Endothelial cell of umbilical vein (primary cell): ENCODE measurements around the gene ALK. TPM values are rescaled to one million over a fixed set of nuclear protein-coding genes. Genes with fewer than 3 reads are reported as not detected.

Experiments used
- BruUV-seq: library from RNA; stranded (reverse); fragments of 400-500 nt; replicated peaks from 2 replicates; lab custom pipeline; 2021; lab: Mats Ljungman, UMichigan
- CTCF ChIA-PET: fragments of 300-600, 350-600 bp; sonication (Branson Sonifier 250); formaldehyde crosslinking; loops from one replicate; lab custom pipeline; 2021; ENCODE audit warnings: antibody characterized with exemption, inconsistent platforms; lab: Charles Lee
- POLR2A ChIA-PET: fragments of 300-600, 350-600 bp; sonication (Branson Sonifier 250); formaldehyde crosslinking; loops from one replicate; lab custom pipeline; 2021; ENCODE audit warnings: antibody characterized with exemption, inconsistent platforms; lab: Charles Lee
- DNase-seq: peaks from one replicate; pipeline ENCODE4 v3.0.0-alpha.2; 2011; ENCODE audit warnings: low read depth, low spot score
- FAIRE-seq: peaks from 2 replicates; lab custom pipeline; 2011; peaks lifted over from hg19 to GRCh38; lab: Jason Lieb, UNC
- H2AFZ ChIP-seq: 2 replicates; pipeline ENCODE4 v1.6.0; 2012; ENCODE audit warnings: low read depth, low read length, control low read depth, inconsistent platforms
- H3K27ac ChIP-seq: 2 replicates; pipeline ENCODE4 v1.5.1; 2011; ENCODE audit warnings: low read depth, mild to moderate bottlenecking, control low read depth, low read length, moderate library complexity; ENCODE audit not compliant: insufficient read depth
- H3K27me3 ChIP-seq, 2 experiments: 2 replicates each; pipeline versions ENCODE4 v1.6.0 to v1.6.1; 2011; ENCODE audit warnings: low read length in 2 of 2, mixed read lengths in 1 of 2; ENCODE audit not compliant: control insufficient read depth in 2 of 2, insufficient read depth in 2 of 2
- H3K36me3 ChIP-seq, 2 experiments: 2 replicates in 1 of 2; 3 replicates in 1 of 2; pipeline ENCODE4 v1.5.1; 2011; ENCODE audit warnings: low read length in 2 of 2, mild to moderate bottlenecking in 1 of 2, moderate library complexity in 1 of 2; ENCODE audit not compliant: control insufficient read depth in 2 of 2, insufficient read depth in 2 of 2; ENCODE audit errors: extremely low read depth in 1 of 2
- H3K4me1 ChIP-seq: 3 replicates; pipeline ENCODE4 v1.5.1; 2011; ENCODE audit warnings: mild to moderate bottlenecking, low read length; ENCODE audit not compliant: control insufficient read depth, insufficient read depth; ENCODE audit errors: extremely low read depth
- H3K4me2 ChIP-seq: 2 replicates; pipeline ENCODE4 v1.6.1; 2011; ENCODE audit warnings: low read length, control low read depth, mixed read lengths; ENCODE audit not compliant: insufficient read depth
- H3K4me3 ChIP-seq, 3 experiments: fragments of 200-600 bp in 1 of 3; sonication (generic), shearing (Covaris generic) in 1 of 3; replicated peaks in 1 of 3; 2 replicates each; pipeline ENCODE4 v1.5.1; 2011 to 2016; ENCODE audit warnings: control low read depth in 3 of 3, low read length in 3 of 3, mild to moderate bottlenecking in 2 of 3, inconsistent platforms in 1 of 3, low read depth in 1 of 3, moderate library complexity in 1 of 3; ENCODE audit not compliant: insufficient read depth in 1 of 3
- H3K79me2 ChIP-seq: 2 replicates; pipeline ENCODE4 v1.6.0; 2012; ENCODE audit warnings: low read length, inconsistent platforms; ENCODE audit not compliant: control insufficient read depth, insufficient read depth
- H3K9ac ChIP-seq: replicated peaks from 2 replicates; pipeline ENCODE3; 2011; ENCODE audit warnings: low read length, control low read depth; ENCODE audit not compliant: insufficient read depth; ENCODE audit errors: extremely low read depth
- H3K9me1 ChIP-seq: replicated peaks from 3 replicates; pipeline ENCODE4 v1.6.0; 2011; ENCODE audit warnings: mild to moderate bottlenecking, low read length; ENCODE audit not compliant: control insufficient read depth, insufficient read depth; ENCODE audit errors: extremely low read depth
- H3K9me3 ChIP-seq: replicated peaks from 2 replicates; pipeline ENCODE4 v1.5.1; 2012; ENCODE audit warnings: low read length, inconsistent platforms; ENCODE audit not compliant: control insufficient read depth, insufficient read depth
- H4K20me1 ChIP-seq: replicated peaks from 2 replicates; pipeline ENCODE3; 2011; ENCODE audit warnings: mild to moderate bottlenecking, low read length; ENCODE audit not compliant: control insufficient read depth, insufficient read depth; ENCODE audit errors: extremely low read depth
- EZH2 ChIP-seq: IDR thresholded peaks from 2 replicates; pipeline ENCODE4 v1.6.1; 2012; ENCODE audit warnings: borderline replicate concordance, low read depth, mild to moderate bottlenecking, moderate library complexity, low read length, inconsistent platforms; ENCODE audit not compliant: severe bottlenecking
- JUN ChIP-seq: IDR thresholded peaks from 2 replicates; pipeline ENCODE4 v1.6.1; 2011; ENCODE audit warnings: borderline replicate concordance, low read depth; ENCODE audit not compliant: insufficient read length, insufficient read depth
- POLR2A ChIP-seq: IDR thresholded peaks from 2 replicates; pipeline ENCODE4 v1.6.1; 2012; ENCODE audit warnings: low read depth, mild to moderate bottlenecking, control low read depth, low read length
- POLR2AphosphoS5 ChIP-seq: IDR thresholded peaks from 2 replicates; pipeline ENCODE4 v1.6.1; 2012; ENCODE audit warnings: low read depth, mild to moderate bottlenecking, control low read depth, low read length, moderate library complexity; ENCODE audit not compliant: insufficient read depth
- dilution Hi-C: fragments of 300-500 bp; cut with MboI; formaldehyde crosslinking; loops from one replicate; pipeline ENCODE4 v1.15.0; 2019; ENCODE audit warnings: low sequenced_read_pairs; ENCODE audit not compliant: extremely low pct_ligation_motif_present
- intact Hi-C: fragments of 100-400 bp; cut with micrococcal nuclease; formaldehyde crosslinking; loops from one replicate; pipeline ENCODE4 v1.10.0; 2022
- polyA plus RNA-seq, 4 experiments: library from polyadenylated mRNA; depleted of rRNA in 3 of 4; stranded (reverse) in 3 of 4; unstranded in 1 of 4; fragments of >200 nt; gene quantifications; 2 replicates each; pipeline versions ENCODE4 v1.2.1 to v1.2.3, GENCODE V29; 2011 to 2012; ENCODE audit warnings: missing spikeins in 1 of 4
- total RNA-seq: library from RNA; stranded (reverse); gene quantifications from 2 replicates; pipeline ENCODE4 v1.2.3, GENCODE V29; 2021
- TF ChIP-seq, protein P1 (sequence below), 2 donors: IDR thresholded peaks; 1 replicate in 1 of 2; 2 replicates in 1 of 2; pipeline ENCODE4 v1.5.1; 2011; ENCODE audit warnings: low read length in 2 of 2, mild to moderate bottlenecking in 2 of 2, moderate library complexity in 2 of 2, control low read depth in 1 of 2, inconsistent platforms in 1 of 2, low read depth in 1 of 2; ENCODE audit not compliant: insufficient read depth in 1 of 2; ENCODE audit errors: extremely low read depth in 1 of 2
- TF ChIP-seq, protein P2 (sequence below): IDR thresholded peaks from 2 replicates; pipeline ENCODE4 v1.6.1; 2011; ENCODE audit not compliant: insufficient read depth, insufficient read length

The ALK gene
- total and polyA plus RNA-seq, 2 donors (not counting 3 experiments of a cell fraction or from before 2014, with no cell fraction given) = not detected

DNA sequence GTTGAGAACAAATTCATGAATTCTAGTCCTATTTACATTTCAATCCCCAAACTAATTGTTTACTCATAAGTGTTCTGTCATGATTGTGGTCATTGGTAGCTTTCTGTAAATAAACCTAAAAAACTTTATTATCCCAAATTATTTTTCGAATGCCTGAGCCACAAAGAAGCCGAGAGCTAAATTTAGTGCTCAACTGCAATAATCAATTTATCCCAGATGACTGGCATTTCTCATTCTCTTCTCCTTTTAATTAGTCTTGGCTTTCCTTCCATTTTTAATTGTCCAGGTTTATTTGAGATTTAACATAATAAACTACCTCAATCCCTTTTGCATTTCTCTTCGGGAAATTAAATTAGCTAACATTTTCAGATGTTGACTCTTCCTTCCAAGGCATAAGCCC is 308.3 kb downstream of the ALK start:
- no peak overlapping the region for H3K27ac ChIP-seq
- intact Hi-C loops (no loop called here), dilution Hi-C loops (no loop called here)
- no peaks in the 10 kb centered on the region for H3K4me1 ChIP-seq
- no peaks in the 10 kb centered on the region for H3K79me2 ChIP-seq
- H4K20me1 ChIP-seq = no peaks in the 10 kb centered on the region
- ChIA-PET CTCF (no interaction called here), POLR2A (no interaction called here)
- no peak overlapping the region for H3K4me3 ChIP-seq
- no peak overlapping the region for H3K9ac ChIP-seq
- H3K27me3 ChIP-seq = no peaks in the 10 kb centered on the region
- TF ChIP-seq JUN (no peak), POLR2A (no peak), EZH2 (no peak), POLR2AphosphoS5 (no peak)
- TF ChIP-seq, protein P1, sequence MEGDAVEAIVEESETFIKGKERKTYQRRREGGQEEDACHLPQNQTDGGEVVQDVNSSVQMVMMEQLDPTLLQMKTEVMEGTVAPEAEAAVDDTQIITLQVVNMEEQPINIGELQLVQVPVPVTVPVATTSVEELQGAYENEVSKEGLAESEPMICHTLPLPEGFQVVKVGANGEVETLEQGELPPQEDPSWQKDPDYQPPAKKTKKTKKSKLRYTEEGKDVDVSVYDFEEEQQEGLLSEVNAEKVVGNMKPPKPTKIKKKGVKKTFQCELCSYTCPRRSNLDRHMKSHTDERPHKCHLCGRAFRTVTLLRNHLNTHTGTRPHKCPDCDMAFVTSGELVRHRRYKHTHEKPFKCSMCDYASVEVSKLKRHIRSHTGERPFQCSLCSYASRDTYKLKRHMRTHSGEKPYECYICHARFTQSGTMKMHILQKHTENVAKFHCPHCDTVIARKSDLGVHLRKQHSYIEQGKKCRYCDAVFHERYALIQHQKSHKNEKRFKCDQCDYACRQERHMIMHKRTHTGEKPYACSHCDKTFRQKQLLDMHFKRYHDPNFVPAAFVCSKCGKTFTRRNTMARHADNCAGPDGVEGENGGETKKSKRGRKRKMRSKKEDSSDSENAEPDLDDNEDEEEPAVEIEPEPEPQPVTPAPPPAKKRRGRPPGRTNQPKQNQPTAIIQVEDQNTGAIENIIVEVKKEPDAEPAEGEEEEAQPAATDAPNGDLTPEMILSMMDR (IDR thresholded peaks at IDR 0.05; ENCODE audit: extremely low read depth in 1 of 2, insufficient read depth in 1 of 2, low read depth in 1 of 2, low read length in 2 of 2) = no peak
- no peak overlapping the region for H2AFZ ChIP-seq
- H3K4me2 ChIP-seq = no peak overlapping the region
- H3K36me3 ChIP-seq = no peaks in the 10 kb centered on the region
- DNase-seq (no peak), FAIRE-seq (no peak)
- no peaks in the 10 kb centered on the region for H3K9me1 ChIP-seq
- H3K9me3 ChIP-seq = no peaks in the 10 kb centered on the region
- no TSS peak for BruUV-seq

DNA sequence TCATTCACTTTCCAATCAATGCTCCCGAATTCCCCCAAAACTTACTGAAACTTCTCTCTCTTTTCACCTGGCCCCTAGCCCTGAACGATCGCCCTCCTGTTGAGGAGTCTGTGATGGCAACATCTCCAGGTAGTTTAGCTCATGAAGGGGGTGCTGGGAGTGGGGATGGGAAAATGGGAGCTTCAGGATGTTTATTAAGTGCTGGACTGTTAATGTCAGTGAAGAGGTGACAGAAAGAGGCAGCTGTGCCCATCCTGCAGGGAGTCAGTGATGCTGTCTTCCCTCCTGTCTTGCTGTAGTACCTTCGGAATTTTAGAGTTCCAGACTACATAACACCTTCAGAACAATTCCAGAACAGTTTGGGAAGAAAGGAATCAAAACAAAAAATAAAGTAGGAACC is 308.8 kb downstream of the ALK start:
- H3K36me3 ChIP-seq = no peaks in the 10 kb centered on the region
- dilution Hi-C loops (no loop called here), intact Hi-C loops (no loop called here)
- H3K27me3 ChIP-seq = no peaks in the 10 kb centered on the region
- no peak for TF ChIP-seq POLR2AphosphoS5
- TF ChIP-seq EZH2 = no peak
- TF ChIP-seq, protein P1 (IDR thresholded peaks at IDR 0.05; ENCODE audit: extremely low read depth in 1 of 2, insufficient read depth in 1 of 2, low read depth in 1 of 2, low read length in 2 of 2) = no peak
- TF ChIP-seq POLR2A = no peak
- TF ChIP-seq, protein P2, sequence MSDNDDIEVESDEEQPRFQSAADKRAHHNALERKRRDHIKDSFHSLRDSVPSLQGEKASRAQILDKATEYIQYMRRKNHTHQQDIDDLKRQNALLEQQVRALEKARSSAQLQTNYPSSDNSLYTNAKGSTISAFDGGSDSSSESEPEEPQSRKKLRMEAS = no peak
- POLR2A ChIA-PET = no interaction called here
- no peak overlapping the region for H3K27ac ChIP-seq
- no peak overlapping the region for H3K9ac ChIP-seq
- FAIRE-seq (no peak), DNase-seq (no peak)
- BruUV-seq = no TSS peak
- H3K9me3 ChIP-seq = no peaks in the 10 kb centered on the region
- H4K20me1 ChIP-seq = no peaks in the 10 kb centered on the region
- no peak overlapping the region for H3K4me3 ChIP-seq
- H3K4me2 ChIP-seq = no peak overlapping the region
- H3K4me1 ChIP-seq = no peaks in the 10 kb centered on the region
- H2AFZ ChIP-seq = no peak overlapping the region
- no peaks in the 10 kb centered on the region for H3K79me2 ChIP-seq
- no peaks in the 10 kb centered on the region for H3K9me1 ChIP-seq
- CTCF ChIA-PET = no interaction called here
